ENCODE data around the gene UBASH3A.

GRCh38 chr21:42391297-42391696, 12.4 kb upstream of the UBASH3A start:
- TF ChIP-seq EZH2phosphoT487 (IDR thresholded peaks at IDR 0.05; ENCODE audit: borderline replicate concordance, low read depth, low read length) = no peak
- TF ChIP-seq CTCF (conservative IDR thresholded peaks at IDR 0.05; ENCODE audit: low read length) = no peak
